ENCODE measurements around the gene DNAJA3.

The DNAJA3 gene

DNA sequence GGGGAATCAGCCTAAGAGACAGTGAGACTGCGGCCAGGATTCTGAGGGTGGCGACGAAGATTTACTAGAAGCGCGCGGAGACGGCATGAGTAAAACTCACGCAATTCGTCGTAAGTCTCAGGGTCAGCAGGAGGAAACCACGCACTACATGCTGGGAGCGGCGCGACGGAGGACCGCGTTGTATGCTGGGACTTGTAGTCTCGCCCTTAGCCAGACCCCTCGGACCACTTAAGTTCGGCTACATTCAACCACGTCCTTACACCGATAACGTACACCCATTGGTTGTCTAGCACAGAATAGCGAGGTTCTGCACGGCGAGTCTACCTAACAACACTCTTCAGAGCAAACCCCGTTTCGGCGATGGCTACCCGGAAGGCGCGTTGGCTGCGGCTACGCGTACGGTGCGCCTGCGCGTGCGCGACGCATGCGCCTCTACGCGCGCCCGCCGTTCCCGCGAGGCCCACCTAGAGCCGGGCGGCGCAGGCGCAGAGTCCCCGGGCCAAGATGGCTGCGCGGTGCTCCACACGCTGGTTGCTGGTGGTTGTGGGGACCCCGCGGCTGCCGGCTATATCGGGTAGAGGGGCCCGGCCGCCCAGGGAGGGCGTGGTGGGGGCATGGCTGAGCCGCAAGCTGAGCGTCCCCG, at the start of gene DNAJA3:
Gene DNAJA3, plus strand, starts transcription at position 491 of the 643 bp plus-strand sequence. Its CDS starts 14 bp downstream, at position 505.
- DNase-seq (ENCODE audit: low read depth, low spot score): peak; percentile 88
- peak within 1 kb of the TSS; percentile 91 for H3K27ac ChIP-seq

DNA sequence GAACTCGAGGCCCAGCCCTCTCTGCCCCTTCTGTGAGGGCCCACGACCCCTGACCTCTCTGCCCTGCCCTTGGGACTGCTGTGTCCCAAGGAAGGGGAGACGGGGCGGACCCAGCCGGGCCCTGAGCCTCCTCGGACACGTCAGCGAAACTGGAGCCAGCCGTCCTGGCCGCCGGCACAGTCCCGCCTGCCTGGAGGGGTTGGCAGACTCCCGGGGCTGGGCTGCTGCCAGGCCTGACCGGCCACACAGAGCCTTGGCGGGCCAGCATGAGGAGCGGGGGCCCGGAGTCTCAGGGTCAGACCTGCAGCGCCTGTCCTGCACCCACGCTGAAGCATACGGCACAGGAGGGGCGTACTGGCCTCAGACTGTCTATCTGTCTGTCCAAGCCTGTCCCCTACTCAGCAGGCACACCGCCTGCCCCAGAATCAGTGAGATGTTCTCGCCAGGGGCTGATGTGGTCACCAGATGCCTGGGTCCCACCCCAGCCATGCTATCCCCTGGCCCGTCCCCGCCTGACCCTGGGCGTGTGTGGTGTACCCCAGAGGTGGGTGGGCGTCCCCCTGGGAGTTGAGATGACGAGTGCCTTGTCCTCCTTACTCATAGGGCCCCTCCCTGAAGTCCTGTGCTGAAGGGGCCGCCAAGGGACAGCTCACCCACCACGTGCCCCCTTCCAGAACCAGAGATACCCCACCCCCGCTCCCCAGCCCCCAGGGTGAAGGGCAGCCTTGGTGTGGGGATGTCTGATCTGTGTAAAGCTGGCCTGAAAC, 49.4 kb upstream of the DNAJA3 start:
- DNase-seq (ENCODE audit: low read depth, low spot score): no peak
- peak overlapping the region; percentile 82 for H3K27ac ChIP-seq

- no peak overlapping the region for H3K27ac ChIP-seq
- no peak for DNase-seq (ENCODE audit: low read depth, low spot score)
Measured at GRCh38 chr16:4376893-4377572, 48.6 kb upstream of the DNAJA3 start.

- no peak for DNase-seq (ENCODE audit: low read depth, low spot score)
- H3K27ac ChIP-seq: no peak overlapping the region
Measured at GRCh38 chr16:4377573-4378154, 48.0 kb upstream of the DNAJA3 start.

- H3K27ac ChIP-seq: no peak overlapping the region
- no peak for DNase-seq (ENCODE audit: low read depth, low spot score)
Measured at GRCh38 chr16:4378161-4378666, 47.5 kb upstream of the DNAJA3 start.

DNA sequence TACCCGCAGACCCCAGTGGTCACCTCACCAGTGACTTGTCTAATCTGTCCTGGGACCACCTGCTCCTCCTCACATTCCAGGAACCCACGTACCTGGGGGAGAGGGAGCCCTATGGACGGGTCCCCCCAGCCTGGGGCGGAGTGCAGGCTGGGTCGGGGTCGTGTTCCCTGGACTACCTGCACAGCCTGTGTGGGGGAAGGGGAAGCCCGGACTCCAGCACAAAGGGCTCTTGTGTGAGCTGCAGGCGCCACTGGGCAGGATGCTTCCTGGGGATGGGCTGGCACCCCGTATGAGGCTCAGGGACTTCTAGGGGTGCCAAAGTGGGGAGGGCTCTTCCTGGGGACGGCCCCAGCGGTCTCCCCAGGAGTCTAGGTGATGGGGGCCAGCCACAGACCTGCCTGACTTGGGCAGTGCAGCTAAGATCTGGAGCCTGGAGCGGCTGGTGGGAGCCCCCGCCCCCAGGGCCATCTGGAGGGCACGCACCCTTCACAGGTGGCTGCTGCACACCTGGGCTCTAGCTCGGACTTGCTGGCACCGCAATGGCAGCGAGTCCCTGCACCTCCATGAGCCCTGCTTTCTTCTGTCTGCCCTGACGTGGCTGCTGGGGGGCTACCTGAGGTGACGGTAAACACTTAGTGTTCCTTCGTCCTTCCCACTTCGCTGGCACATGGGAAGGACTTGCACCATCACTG, 46.5 kb upstream of the DNAJA3 start:
- DNase-seq (ENCODE audit: low read depth, low spot score): no peak
- no peak overlapping the region for H3K27ac ChIP-seq

DNA sequence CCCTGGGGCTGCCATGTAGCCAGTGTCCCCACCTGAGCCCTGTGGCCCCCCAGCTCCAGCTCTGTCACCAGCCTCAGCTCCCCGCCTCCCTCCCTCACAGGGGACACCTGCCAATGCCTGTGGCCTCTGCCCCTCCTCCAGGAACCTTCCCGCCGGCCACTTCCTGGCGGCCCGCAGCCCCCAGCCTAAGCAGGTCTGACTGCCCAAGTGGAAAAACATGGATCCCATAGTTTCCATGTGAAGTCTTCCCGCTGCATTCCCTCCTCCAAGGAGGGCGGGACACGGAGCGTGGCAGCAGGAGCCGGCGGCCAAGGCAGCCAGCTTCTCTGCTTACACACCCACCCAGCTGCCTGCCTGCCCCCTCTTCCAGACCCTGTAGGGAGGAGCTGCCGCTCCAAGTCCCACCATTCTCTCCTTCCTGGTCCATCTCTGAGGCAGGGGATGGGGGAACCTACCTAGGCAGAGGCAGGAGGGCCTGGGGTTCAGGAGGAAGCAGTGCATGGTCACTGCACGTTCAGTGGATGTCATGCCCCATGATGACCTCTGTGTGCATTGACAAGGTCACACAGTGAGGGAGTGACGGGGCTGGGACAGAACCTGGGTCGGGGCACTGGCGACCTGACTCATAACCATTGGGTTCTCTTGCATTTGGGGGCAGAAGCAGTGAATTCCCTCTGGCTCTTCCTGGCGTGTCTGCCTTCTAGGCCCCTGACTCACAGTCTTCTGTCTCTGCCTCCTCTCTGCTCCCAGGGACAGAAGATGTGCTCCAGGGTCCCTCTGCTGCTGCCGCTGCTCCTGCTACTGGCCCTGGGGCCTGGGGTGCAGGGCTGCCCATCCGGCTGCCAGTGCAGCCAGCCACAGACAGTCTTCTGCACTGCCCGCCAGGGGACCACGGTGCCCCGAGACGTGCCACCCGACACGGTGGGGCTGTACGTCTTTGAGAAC, 45.3 kb upstream of the DNAJA3 start:
- H3K27ac ChIP-seq: no peak overlapping the region
- no peak for DNase-seq (ENCODE audit: low read depth, low spot score)

DNA sequence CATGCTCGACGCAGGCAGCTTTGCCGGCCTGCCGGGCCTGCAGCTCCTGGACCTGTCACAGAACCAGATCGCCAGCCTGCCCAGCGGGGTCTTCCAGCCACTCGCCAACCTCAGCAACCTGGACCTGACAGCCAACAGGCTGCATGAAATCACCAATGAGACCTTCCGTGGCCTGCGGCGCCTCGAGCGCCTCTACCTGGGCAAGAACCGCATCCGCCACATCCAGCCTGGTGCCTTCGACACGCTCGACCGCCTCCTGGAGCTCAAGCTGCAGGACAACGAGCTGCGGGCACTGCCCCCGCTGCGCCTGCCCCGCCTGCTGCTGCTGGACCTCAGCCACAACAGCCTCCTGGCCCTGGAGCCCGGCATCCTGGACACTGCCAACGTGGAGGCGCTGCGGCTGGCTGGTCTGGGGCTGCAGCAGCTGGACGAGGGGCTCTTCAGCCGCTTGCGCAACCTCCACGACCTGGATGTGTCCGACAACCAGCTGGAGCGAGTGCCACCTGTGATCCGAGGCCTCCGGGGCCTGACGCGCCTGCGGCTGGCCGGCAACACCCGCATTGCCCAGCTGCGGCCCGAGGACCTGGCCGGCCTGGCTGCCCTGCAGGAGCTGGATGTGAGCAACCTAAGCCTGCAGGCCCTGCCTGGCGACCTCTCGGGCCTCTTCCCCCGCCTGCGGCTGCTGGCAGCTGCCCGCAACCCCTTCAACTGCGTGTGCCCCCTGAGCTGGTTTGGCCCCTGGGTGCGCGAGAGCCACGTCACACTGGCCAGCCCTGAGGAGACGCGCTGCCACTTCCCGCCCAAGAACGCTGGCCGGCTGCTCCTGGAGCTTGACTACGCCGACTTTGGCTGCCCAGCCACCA, 44.4 kb upstream of the DNAJA3 start:
- no peak for DNase-seq (ENCODE audit: low read depth, low spot score)
- H3K27ac ChIP-seq: no peak overlapping the region

GRCh38 chr16:4381935-4382794, 43.5 kb upstream of the DNAJA3 start:
- DNase-seq (ENCODE audit: low read depth, low spot score): no peak
- no peak overlapping the region for H3K27ac ChIP-seq

DNA sequence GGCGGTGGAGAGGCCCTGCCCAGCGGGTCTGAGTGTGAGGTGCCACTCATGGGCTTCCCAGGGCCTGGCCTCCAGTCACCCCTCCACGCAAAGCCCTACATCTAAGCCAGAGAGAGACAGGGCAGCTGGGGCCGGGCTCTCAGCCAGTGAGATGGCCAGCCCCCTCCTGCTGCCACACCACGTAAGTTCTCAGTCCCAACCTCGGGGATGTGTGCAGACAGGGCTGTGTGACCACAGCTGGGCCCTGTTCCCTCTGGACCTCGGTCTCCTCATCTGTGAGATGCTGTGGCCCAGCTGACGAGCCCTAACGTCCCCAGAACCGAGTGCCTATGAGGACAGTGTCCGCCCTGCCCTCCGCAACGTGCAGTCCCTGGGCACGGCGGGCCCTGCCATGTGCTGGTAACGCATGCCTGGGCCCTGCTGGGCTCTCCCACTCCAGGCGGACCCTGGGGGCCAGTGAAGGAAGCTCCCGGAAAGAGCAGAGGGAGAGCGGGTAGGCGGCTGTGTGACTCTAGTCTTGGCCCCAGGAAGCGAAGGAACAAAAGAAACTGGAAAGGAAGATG, 42.8 kb upstream of the DNAJA3 start:
- no peak overlapping the region for H3K27ac ChIP-seq
- no peak for DNase-seq (ENCODE audit: low read depth, low spot score)

DNA sequence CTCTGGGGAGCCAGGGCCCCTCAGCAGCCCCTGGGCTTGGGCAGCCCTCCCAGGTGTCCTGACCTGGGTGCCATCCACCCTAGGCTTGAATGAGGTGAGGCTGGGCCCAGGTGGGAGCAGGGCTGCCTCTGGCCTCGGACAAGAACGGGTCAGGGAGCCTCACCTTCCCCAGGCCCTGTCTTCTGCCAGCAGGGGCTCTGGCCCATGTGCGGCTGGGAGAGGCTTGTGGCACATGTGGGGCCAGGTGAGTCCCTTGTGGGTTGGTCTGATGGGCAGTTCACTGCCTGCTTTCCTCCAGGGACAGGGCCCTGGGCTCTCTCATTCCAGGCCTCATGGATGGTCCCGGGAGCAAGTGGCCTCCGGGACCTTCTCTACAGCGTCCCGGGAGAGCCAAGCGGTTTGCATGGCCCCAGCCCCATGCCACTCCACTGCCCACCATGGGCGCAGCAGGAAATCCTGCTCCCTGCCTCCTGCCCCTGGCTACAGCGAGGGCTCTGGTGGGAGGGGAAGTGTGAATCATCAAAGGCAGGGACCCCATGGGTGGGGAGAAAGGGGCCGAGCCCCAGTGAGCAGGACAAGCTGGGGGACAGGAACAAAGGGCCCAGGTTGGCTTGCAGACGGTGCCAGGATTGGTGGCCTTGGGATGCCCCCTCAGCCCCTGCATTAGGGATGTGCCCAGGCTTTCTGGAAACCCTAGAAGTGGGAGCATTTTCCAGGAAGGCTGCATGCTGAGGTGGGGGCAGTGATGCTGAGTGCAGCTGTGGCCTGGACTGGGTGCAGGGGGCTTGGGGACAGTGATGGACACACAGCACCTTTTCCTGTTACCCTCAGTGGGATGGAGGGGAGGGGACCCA, 41.9 kb upstream of the DNAJA3 start:
- H3K27ac ChIP-seq: no peak overlapping the region
- no peak for DNase-seq (ENCODE audit: low read depth, low spot score)

- DNase-seq (ENCODE audit: low read depth, low spot score): no peak
- no peak overlapping the region for H3K27ac ChIP-seq
Measured at GRCh38 chr16:4384509-4384942, 41.1 kb upstream of the DNAJA3 start.

- no peak for DNase-seq (ENCODE audit: low read depth, low spot score)
- H3K27ac ChIP-seq: no peak overlapping the region
Measured at GRCh38 chr16:4385066-4385788, 40.4 kb upstream of the DNAJA3 start.

GRCh38 chr16:4385789-4386450, 39.7 kb upstream of the DNAJA3 start:
- no peak overlapping the region for H3K27ac ChIP-seq

DNA sequence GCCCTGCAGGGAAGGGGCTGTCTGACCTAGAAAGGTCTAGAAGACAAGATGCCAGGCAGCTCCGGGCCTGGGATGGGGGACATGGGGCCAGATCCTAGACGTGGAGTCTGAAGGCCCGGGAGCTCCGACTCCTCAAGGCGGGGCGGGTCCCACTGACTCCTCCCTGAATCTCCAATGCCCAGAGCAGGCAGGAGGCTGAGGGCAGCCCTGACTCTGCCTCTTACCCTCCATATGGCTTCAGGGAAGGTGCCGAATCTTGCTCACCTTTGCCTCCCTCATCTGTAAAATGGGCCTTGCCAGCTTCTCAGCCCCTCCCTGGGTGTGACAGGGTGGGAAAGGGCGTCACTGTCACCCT, 39.2 kb upstream of the DNAJA3 start:
- DNase-seq (ENCODE audit: low read depth, low spot score): no peak
- H3K27ac ChIP-seq: no peak overlapping the region

More at GRCh38 chr16:4385789-4386450, 39.7 kb upstream of the DNAJA3 start:
- DNase-seq (ENCODE audit: low read depth, low spot score): no peak

All from epithelial cell of prostate (primary cell).